Caco-2 (cell line): ENCODE results near the gene UBASH3B. TPM values are rescaled to one million over a fixed set of nuclear protein-coding genes. Genes with fewer than 3 reads are reported as not detected.

Experiments used
- BruUV-seq: library from RNA; stranded (reverse); fragments of 400-500 nt; replicated peaks from 2 replicates; lab custom pipeline; 2021; lab: Mats Ljungman, UMichigan
- CTCF ChIA-PET: fragments of 300-600 bp; sonication (Branson Sonifier 250); formaldehyde crosslinking; loops from one replicate; lab custom pipeline; 2022; ENCODE audit warnings: antibody characterized with exemption; lab: Charles Lee
- POLR2A ChIA-PET: fragments of 300-600 bp; sonication (Branson Sonifier 250); formaldehyde crosslinking; loops from one replicate; lab custom pipeline; 2022; ENCODE audit warnings: antibody characterized with exemption; lab: Charles Lee
- DNase-seq, 2 experiments: peaks; one replicate each; pipeline versions ENCODE4 v3.0.0 to v3.0.0-alpha.2; 2020 to 2022
- H3K27me3 ChIP-seq: replicated peaks from 2 replicates; pipeline ENCODE4 v1.6.0; 2011; ENCODE audit warnings: low read length; ENCODE audit not compliant: control insufficient read depth, insufficient read depth
- H3K36me3 ChIP-seq: 2 replicates; pipeline ENCODE4 v1.5.1; 2011; ENCODE audit warnings: low read length; ENCODE audit not compliant: control insufficient read depth, insufficient read depth
- H3K4me1 ChIP-seq: fragments of 250-450 bp; sonication (Bioruptor Pico); 2 replicates; pipeline ENCODE4 v1.5.1; 2020; ENCODE audit warnings: mild to moderate bottlenecking
- H3K4me3 ChIP-seq: 2 replicates; pipeline ENCODE4 v1.5.1; 2011; ENCODE audit warnings: low read depth, mild to moderate bottlenecking, control low read depth, low read length
- H3K9me3 ChIP-seq: fragments of 250-450 bp; sonication (Bioruptor Pico); 2 replicates; pipeline ENCODE4 v1.5.1; 2020; ENCODE audit warnings: mild to moderate bottlenecking, moderate library complexity
- H3K27ac Mint-ChIP-seq: one replicate; pipeline ENCODE4 v1.8.0; 2022; ENCODE audit warnings: mixed read lengths; ENCODE audit not compliant: unreplicated experiment
- H3K27me3 Mint-ChIP-seq: one replicate; pipeline ENCODE4 v1.8.0; 2022; ENCODE audit warnings: mixed read lengths; ENCODE audit not compliant: insufficient read depth, unreplicated experiment
- H3K36me3 Mint-ChIP-seq: one replicate; pipeline ENCODE4 v1.8.0; 2022; ENCODE audit warnings: mild to moderate bottlenecking, mixed read lengths; ENCODE audit not compliant: insufficient read depth, unreplicated experiment
- H3K4me1 Mint-ChIP-seq: one replicate; pipeline ENCODE4 v1.8.0; 2022; ENCODE audit warnings: low read depth, mixed read lengths; ENCODE audit not compliant: unreplicated experiment
- H3K4me3 Mint-ChIP-seq: one replicate; pipeline ENCODE4 v1.8.0; 2022; ENCODE audit warnings: mild to moderate bottlenecking, moderate library complexity, mixed read lengths; ENCODE audit not compliant: unreplicated experiment
- H3K9me3 Mint-ChIP-seq: one replicate; pipeline ENCODE4 v1.8.0; 2022; ENCODE audit warnings: mixed read lengths; ENCODE audit not compliant: unreplicated experiment
- intact Hi-C: fragments of 100-400 bp; cut with micrococcal nuclease; formaldehyde crosslinking; loops from one replicate; pipeline ENCODE4 v1.10.0; 2022; ENCODE audit not compliant: unreplicated experiment
- total RNA-seq: library from RNA; stranded (reverse); gene quantifications from 2 replicates; pipeline ENCODE4 v1.2.3, GENCODE V29; 2022
- TF ChIP-seq, protein P1 (sequence below), 2 experiments: fragments of 200-600 bp in 1 of 2; IDR thresholded peaks; 1 replicate in 1 of 2; 2 replicates in 1 of 2; pipeline versions ENCODE4 v1.5.1 to v1.8.0; 2011 to 2022; ENCODE audit warnings: antibody characterized with exemption in 1 of 2, control low read depth in 1 of 2, inconsistent platforms in 1 of 2, low read depth in 1 of 2, low read length in 1 of 2, mild to moderate bottlenecking in 1 of 2, moderate library complexity in 1 of 2; ENCODE audit not compliant: insufficient read depth in 1 of 2, severe bottlenecking in 1 of 2, unreplicated experiment in 1 of 2

The UBASH3B gene
- total RNA-seq, 1 experiment from 2014 or later, result 21.5 TPM

GRCh38 chr11:122796128-122796717, 140.7 kb downstream of the UBASH3B start:
- H3K9me3 Mint-ChIP-seq, result no peaks in the 10 kb centered on the region
- no peaks in the 10 kb centered on the region for H3K9me3 ChIP-seq
- ChIA-PET CTCF (interaction anchor here (0.5 to 1.6 kb wide), 8 partner anchors 12 to 258 kb away, joined by 3 to 15 read pairs (median 4); no protein-coding TSS in a partner anchor), POLR2A (no interaction called here)
- H3K27me3 Mint-ChIP-seq, result no peaks in the 10 kb centered on the region
- no peaks in the 10 kb centered on the region for H3K36me3 ChIP-seq
- peaks cover 5% of the 10 kb centered on the region for H3K4me1 Mint-ChIP-seq
- no peak overlapping the region for H3K4me3 Mint-ChIP-seq
- H3K36me3 Mint-ChIP-seq, result no peaks in the 10 kb centered on the region
- BruUV-seq, result no TSS peak
- DNase-seq, result peak; percentile 58 to 72
- no peak overlapping the region for H3K4me3 ChIP-seq
- H3K27me3 ChIP-seq, result no peaks in the 10 kb centered on the region
- intact Hi-C loops, result loop anchor here (1.0 to 5.0 kb wide), 2 partner anchors 58 to 226 kb away; no protein-coding TSS in a partner anchor
- TF ChIP-seq, protein P1, sequence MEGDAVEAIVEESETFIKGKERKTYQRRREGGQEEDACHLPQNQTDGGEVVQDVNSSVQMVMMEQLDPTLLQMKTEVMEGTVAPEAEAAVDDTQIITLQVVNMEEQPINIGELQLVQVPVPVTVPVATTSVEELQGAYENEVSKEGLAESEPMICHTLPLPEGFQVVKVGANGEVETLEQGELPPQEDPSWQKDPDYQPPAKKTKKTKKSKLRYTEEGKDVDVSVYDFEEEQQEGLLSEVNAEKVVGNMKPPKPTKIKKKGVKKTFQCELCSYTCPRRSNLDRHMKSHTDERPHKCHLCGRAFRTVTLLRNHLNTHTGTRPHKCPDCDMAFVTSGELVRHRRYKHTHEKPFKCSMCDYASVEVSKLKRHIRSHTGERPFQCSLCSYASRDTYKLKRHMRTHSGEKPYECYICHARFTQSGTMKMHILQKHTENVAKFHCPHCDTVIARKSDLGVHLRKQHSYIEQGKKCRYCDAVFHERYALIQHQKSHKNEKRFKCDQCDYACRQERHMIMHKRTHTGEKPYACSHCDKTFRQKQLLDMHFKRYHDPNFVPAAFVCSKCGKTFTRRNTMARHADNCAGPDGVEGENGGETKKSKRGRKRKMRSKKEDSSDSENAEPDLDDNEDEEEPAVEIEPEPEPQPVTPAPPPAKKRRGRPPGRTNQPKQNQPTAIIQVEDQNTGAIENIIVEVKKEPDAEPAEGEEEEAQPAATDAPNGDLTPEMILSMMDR (IDR thresholded peaks at IDR 0.05; ENCODE audit: insufficient read depth in 1 of 2, low read depth in 1 of 2, low read length in 1 of 2, severe bottlenecking in 1 of 2, unreplicated experiment in 1 of 2), result peak; percentile 87 to 96
- no peaks in the 10 kb centered on the region for H3K4me1 ChIP-seq
- no peak overlapping the region for H3K27ac Mint-ChIP-seq

DNA sequence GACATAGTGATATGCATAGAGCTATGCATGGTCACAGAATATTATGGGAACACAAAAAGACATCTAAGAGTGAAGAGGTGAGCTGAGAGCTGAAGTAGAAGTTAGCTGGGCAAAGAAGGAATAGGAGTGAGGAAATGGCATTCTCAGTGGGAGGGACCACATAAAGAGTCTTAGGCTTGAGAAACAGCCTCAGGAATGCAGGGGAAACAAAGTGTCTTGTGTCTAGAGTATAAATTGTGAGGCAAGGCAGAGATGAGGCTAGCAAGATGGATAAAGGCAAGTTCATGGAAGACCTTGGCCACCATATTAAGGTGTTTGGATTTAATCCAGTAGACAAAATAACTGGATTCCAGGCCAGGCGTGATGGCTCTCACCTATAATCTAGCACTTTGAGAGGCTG, 142.1 kb downstream of the UBASH3B start:
- Mint-ChIP-seq H3K27ac (no peak overlapping the region), H3K4me3 (no peak overlapping the region), H3K36me3 (no peaks in the 10 kb centered on the region), H3K9me3 (no peaks in the 10 kb centered on the region), H3K4me1 (no peaks in the 10 kb centered on the region), H3K27me3 (no peaks in the 10 kb centered on the region)
- CTCF ChIA-PET, result interaction anchor here (0.6 to 1.0 kb wide), 2 partner anchors 54 to 56 kb away, joined by 3 to 6 read pairs; no protein-coding TSS in a partner anchor
- TF ChIP-seq, protein P1 (IDR thresholded peaks at IDR 0.05; ENCODE audit: insufficient read depth in 1 of 2, low read depth in 1 of 2, low read length in 1 of 2, severe bottlenecking in 1 of 2, unreplicated experiment in 1 of 2), result no peak
- no peaks in the 10 kb centered on the region for H3K36me3 ChIP-seq
- H3K9me3 ChIP-seq, result no peaks in the 10 kb centered on the region
- intact Hi-C loops, result loop anchor here (5.0 kb wide), 1 partner anchor 225 kb away; no protein-coding TSS in a partner anchor
- BruUV-seq, result no TSS peak
- DNase-seq, result no peak
- H3K4me3 ChIP-seq, result no peak overlapping the region
- POLR2A ChIA-PET, result no interaction called here
- no peaks in the 10 kb centered on the region for H3K4me1 ChIP-seq
- H3K27me3 ChIP-seq, result no peaks in the 10 kb centered on the region

GRCh38 chr11:122799406-122800105, 144.0 kb downstream of the UBASH3B start:
- TF ChIP-seq, protein P1 (IDR thresholded peaks at IDR 0.05; ENCODE audit: insufficient read depth in 1 of 2, low read depth in 1 of 2, low read length in 1 of 2, severe bottlenecking in 1 of 2, unreplicated experiment in 1 of 2), result no peak
- H3K27ac Mint-ChIP-seq, result no peak overlapping the region
- DNase-seq, result no peak
- Histone ChIP-seq H3K36me3 (no peaks in the 10 kb centered on the region), H3K27me3 (no peaks in the 10 kb centered on the region), H3K4me3 (no peak overlapping the region), H3K4me1 (no peaks in the 10 kb centered on the region), H3K9me3 (no peaks in the 10 kb centered on the region)
- intact Hi-C loops, result loop anchor here (5.0 kb wide), 1 partner anchor 223 kb away; no protein-coding TSS in a partner anchor
- H3K4me1 Mint-ChIP-seq, result no peaks in the 10 kb centered on the region
- no peak overlapping the region for H3K4me3 Mint-ChIP-seq
- H3K36me3 Mint-ChIP-seq, result peaks cover under 1% of the 10 kb centered on the region
- no peaks in the 10 kb centered on the region for H3K27me3 Mint-ChIP-seq
- ChIA-PET POLR2A (no interaction called here), CTCF (no interaction called here)
- BruUV-seq, result no TSS peak
- no peaks in the 10 kb centered on the region for H3K9me3 Mint-ChIP-seq
